ENCODE results near the gene PRKCZ.

The PRKCZ gene

GRCh38 chr1:2125350-2126211 is 75.4 kb downstream of the PRKCZ start:
- no peak for TF ChIP-seq FOXP2 (optimal IDR thresholded peaks at IDR 0.05; ENCODE audit: borderline replicate concordance, extremely low read depth, extremely low read length, insufficient read depth)
- TF ChIP-seq SIN3A (IDR thresholded peaks at IDR 0.05; ENCODE audit: borderline replicate concordance, insufficient read depth, low read length): no peak
- no peak for TF ChIP-seq POLR2AphosphoS5 (IDR thresholded peaks at IDR 0.05; ENCODE audit: low read depth, low read length)
- TF ChIP-seq REST (IDR thresholded peaks at IDR 0.05; ENCODE audit: insufficient read depth in 1 of 2, low read depth in 2 of 2, low read length in 2 of 2): no peak
- no peak for TF ChIP-seq TAF1 (IDR thresholded peaks at IDR 0.05; ENCODE audit: borderline replicate concordance, insufficient read depth, low read length)

- TF ChIP-seq FOXP2 (optimal IDR thresholded peaks at IDR 0.05; ENCODE audit: borderline replicate concordance, extremely low read depth, extremely low read length, insufficient read depth): no peak
- TF ChIP-seq SIN3A (IDR thresholded peaks at IDR 0.05; ENCODE audit: borderline replicate concordance, insufficient read depth, low read length): no peak
- no peak for TF ChIP-seq REST (IDR thresholded peaks at IDR 0.05; ENCODE audit: insufficient read depth in 1 of 2, low read depth in 2 of 2, low read length in 2 of 2)
- TF ChIP-seq POLR2AphosphoS5 (IDR thresholded peaks at IDR 0.05; ENCODE audit: low read depth, low read length): no peak
- TF ChIP-seq TAF1 (IDR thresholded peaks at IDR 0.05; ENCODE audit: borderline replicate concordance, insufficient read depth, low read length): no peak
These were observed 76.3 kb downstream of the PRKCZ start for GRCh38 chr1:2126331-2127186.

GRCh38 chr1:2127187-2128145 is 77.3 kb downstream of the PRKCZ start:
- TF ChIP-seq POLR2AphosphoS5 (IDR thresholded peaks at IDR 0.05; ENCODE audit: low read depth, low read length) (no peak), SIN3A (IDR thresholded peaks at IDR 0.05; ENCODE audit: borderline replicate concordance, insufficient read depth, low read length) (no peak), TAF1 (IDR thresholded peaks at IDR 0.05; ENCODE audit: borderline replicate concordance, insufficient read depth, low read length) (no peak), REST (IDR thresholded peaks at IDR 0.05; ENCODE audit: insufficient read depth in 1 of 2, low read depth in 2 of 2, low read length in 2 of 2) (no peak), FOXP2 (optimal IDR thresholded peaks at IDR 0.05; ENCODE audit: borderline replicate concordance, extremely low read depth, extremely low read length, insufficient read depth) (no peak)

GRCh38 chr1:2128189-2128901 is 78.1 kb downstream of the PRKCZ start:
- no peak for TF ChIP-seq FOXP2 (optimal IDR thresholded peaks at IDR 0.05; ENCODE audit: borderline replicate concordance, extremely low read depth, extremely low read length, insufficient read depth)

Data from PFSK-1 (cell line).